SK-N-SH treated with all-trans-retinoic acid at 6 μM for 48 hours (cell line): ENCODE data around the gene SERPINA10.

Experiments used
- ARNTL ChIP-seq: fragments of 450-650 bp; formaldehyde crosslinking; IDR thresholded peaks from 2 replicates; pipeline ENCODE4 v1.5.0; 2020; ENCODE audit warnings: low read depth, mild to moderate bottlenecking, moderate library complexity, borderline replicate concordance
- BACH2 ChIP-seq: fragments of 250-450 bp; sonication (Bioruptor Pico); IDR thresholded peaks from 2 replicates; pipeline ENCODE4 v1.9.0; 2021; ENCODE audit warnings: mild to moderate bottlenecking, borderline replicate concordance
- ESRRG ChIP-seq: fragments of 250-450 bp; sonication (Bioruptor Pico); IDR thresholded peaks from 2 replicates; pipeline ENCODE4 v1.6.1; 2021; ENCODE audit warnings: mild to moderate bottlenecking
- ISL1 ChIP-seq: fragments of 250-450 bp; sonication (Bioruptor Pico); IDR thresholded peaks from 2 replicates; pipeline ENCODE4 v2.1.2; 2022; ENCODE audit warnings: mild to moderate bottlenecking, moderate library complexity
- PATZ1 ChIP-seq: fragments of 250-450 bp; sonication (Bioruptor Pico); IDR thresholded peaks from 2 replicates; pipeline ENCODE4 v1.8.0; 2020; ENCODE audit warnings: mild to moderate bottlenecking, moderate library complexity, borderline replicate concordance
- POU6F1 ChIP-seq: fragments of 250-450 bp; sonication (Bioruptor Pico); IDR thresholded peaks from 2 replicates; pipeline ENCODE4 v1.8.0; 2021; ENCODE audit warnings: low read depth, mild to moderate bottlenecking, moderate library complexity, borderline replicate concordance
- RARB ChIP-seq: fragments of 250-450 bp; sonication (Bioruptor Pico); IDR thresholded peaks from 2 replicates; pipeline ENCODE4 v1.8.0; 2021; ENCODE audit warnings: mild to moderate bottlenecking, moderate library complexity
- TOX ChIP-seq: fragments of 250-450 bp; sonication (Bioruptor Pico); IDR thresholded peaks from 2 replicates; pipeline ENCODE4 v1.8.0; 2021; ENCODE audit warnings: mild to moderate bottlenecking, moderate library complexity, borderline replicate concordance
- TSHZ2 ChIP-seq: fragments of 250-450 bp; sonication (Bioruptor Pico); IDR thresholded peaks from 2 replicates; pipeline ENCODE4 v1.5.0; 2020; ENCODE audit warnings: mild to moderate bottlenecking, moderate library complexity
- ZFP3 ChIP-seq: fragments of 250-450 bp; sonication (Bioruptor Pico); IDR thresholded peaks from 2 replicates; pipeline ENCODE4 v1.5.0; 2020; ENCODE audit warnings: mild to moderate bottlenecking, moderate library complexity
- ZFP30 ChIP-seq: fragments of 450-650 bp; formaldehyde crosslinking; IDR thresholded peaks from 2 replicates; pipeline ENCODE4 v1.5.0; 2022; ENCODE audit warnings: mild to moderate bottlenecking, moderate library complexity
- ZNF8 ChIP-seq: fragments of 450-650 bp; formaldehyde crosslinking; IDR thresholded peaks from 2 replicates; pipeline ENCODE4 v1.5.0; 2020; ENCODE audit warnings: mild to moderate bottlenecking, moderate library complexity

GRCh38 chr14:94278731-94279130, 14.3 kb downstream of the SERPINA10 start:
- no peak for TF ChIP-seq PATZ1 (CRISPR knock-in tag)
- no peak for TF ChIP-seq BACH2 (CRISPR knock-in tag)
- no peak for TF ChIP-seq ZNF8 (CRISPR knock-in tag)
- no peak for TF ChIP-seq ZFP30 (CRISPR knock-in tag)
- TF ChIP-seq RARB: no peak
- no peak for TF ChIP-seq ARNTL (CRISPR knock-in tag)
- no peak for TF ChIP-seq TOX
- no peak for TF ChIP-seq TSHZ2
- no peak for TF ChIP-seq ESRRG (CRISPR knock-in tag)
- TF ChIP-seq ISL1 (CRISPR knock-in tag): no peak
- TF ChIP-seq POU6F1 (CRISPR knock-in tag): no peak
- TF ChIP-seq ZFP3 (CRISPR knock-in tag): no peak
